K562 (cell line): ENCODE data around the gene SGPP1. TPM values are rescaled to one million over a fixed set of nuclear protein-coding genes. Genes with fewer than 3 reads are reported as not detected.

Source experiments
- ATAC-seq: fragments of 200-7000 bp; cut with Tn5 transposase; 3 replicates; pipeline ENCODE4 v1.9.1; 2020; ENCODE audit warnings: moderate library complexity
- BruUV-seq: library from RNA; stranded (reverse); fragments of 400-500 nt; replicated peaks from 2 replicates; lab custom pipeline; 2021; lab: Mats Ljungman, UMichigan
- CTCF ChIA-PET: fragments of 300-600 bp; formaldehyde crosslinking; extraction: SDS; loops from one replicate; lab custom pipeline; 2021; ENCODE audit warnings: low intra/inter-chr PET ratio; lab: Yijun Ruan, JAX
- POLR2A ChIA-PET: fragments of 300-600, 350-650 bp; sonication (Branson Sonifier 250); formaldehyde crosslinking; extraction: SDS; loops from one replicate; lab custom pipeline; 2021; ENCODE audit warnings: antibody characterized with exemption, inconsistent platforms; lab: Yijun Ruan, JAX
- DNase-seq, 4 experiments: peaks; one replicate each; pipeline versions ENCODE4 v3.0.0 to v3.0.0-alpha.2; 2011 to 2018; ENCODE audit warnings: low spot score in 3 of 4, mixed read lengths in 3 of 4; ENCODE audit errors: extremely low read depth in 1 of 4
- FAIRE-seq: peaks from 2 replicates; lab custom pipeline; 2011; peaks lifted over from hg19 to GRCh38; lab: Jason Lieb, UNC
- H2AFZ ChIP-seq: 2 replicates; pipeline ENCODE4 v1.6.0; 2011; ENCODE audit warnings: low read depth, low read length, control low read depth, inconsistent platforms
- H3K27ac ChIP-seq: fragments of 200-600 bp; 3 replicates; pipeline ENCODE4 v1.8.0; 2011; ENCODE audit warnings: low read depth, mild to moderate bottlenecking, control low read depth, inconsistent platforms, low read length, moderate library complexity, mixed read lengths; ENCODE audit errors: extremely low read depth
- H3K27me3 ChIP-seq, 2 experiments: fragments of 300-600 bp in 1 of 2; 2 replicates in 1 of 2; 3 replicates in 1 of 2; pipeline versions ENCODE4 v1.6.0 to v1.8.0; 2011; ENCODE audit warnings: inconsistent platforms in 2 of 2, low read length in 2 of 2, mild to moderate bottlenecking in 1 of 2, mixed read lengths in 1 of 2, moderate library complexity in 1 of 2; ENCODE audit not compliant: control insufficient read depth in 2 of 2, insufficient read depth in 2 of 2
- H3K36me3 ChIP-seq: fragments of 300-600 bp; 3 replicates; pipeline ENCODE4 v1.8.0; 2011; ENCODE audit warnings: mild to moderate bottlenecking, low read length, inconsistent platforms; ENCODE audit not compliant: control insufficient read depth, insufficient read depth
- H3K4me1 ChIP-seq, 2 experiments: fragments of 200-600 bp in 1 of 2; replicated peaks in 1 of 2; 2 replicates in 1 of 2; 3 replicates in 1 of 2; pipeline versions ENCODE4 v1.5.1 to v1.8.0; 2011; ENCODE audit warnings: inconsistent platforms in 2 of 2, low read length in 2 of 2, mild to moderate bottlenecking in 1 of 2, mixed read lengths in 1 of 2, moderate library complexity in 1 of 2; ENCODE audit not compliant: control insufficient read depth in 2 of 2, insufficient read depth in 2 of 2
- H3K4me2 ChIP-seq: 2 replicates; pipeline ENCODE4 v1.6.1; 2011; ENCODE audit warnings: low read length, control low read depth, inconsistent platforms, mixed read lengths; ENCODE audit not compliant: insufficient read depth
- H3K4me3 ChIP-seq: fragments of 200-600 bp; sonication (generic), shearing (Covaris generic); 2 replicates; pipeline ENCODE4 v1.5.1; 2016; ENCODE audit warnings: control low read depth, inconsistent platforms
- H3K79me2 ChIP-seq: fragments of 200-600 bp; 3 replicates; pipeline ENCODE4 v1.8.0; 2011; ENCODE audit warnings: low read length, inconsistent platforms; ENCODE audit not compliant: control insufficient read depth, insufficient read depth
- H3K9ac ChIP-seq, 2 experiments: 2 replicates each; pipeline versions ENCODE4 v1.6.0 to v1.6.1; 2011; ENCODE audit warnings: low read depth in 2 of 2, low read length in 2 of 2, control low read depth in 1 of 2, inconsistent platforms in 1 of 2, mild to moderate bottlenecking in 1 of 2, mixed read lengths in 1 of 2; ENCODE audit not compliant: insufficient read depth in 1 of 2
- H3K9me1 ChIP-seq: one replicate; pipeline ENCODE4 v1.6.0; 2011; ENCODE audit warnings: inconsistent platforms, mild to moderate bottlenecking, low read length, moderate library complexity; ENCODE audit not compliant: control insufficient read depth, insufficient read depth
- H3K9me3 ChIP-seq: replicated peaks from 2 replicates; pipeline ENCODE4 v1.5.1; 2011; ENCODE audit warnings: low read depth, low read length, inconsistent platforms; ENCODE audit not compliant: control insufficient read depth, insufficient read depth
- H4K20me1 ChIP-seq: replicated peaks from 2 replicates; pipeline ENCODE4 v1.6.1; 2011; ENCODE audit warnings: low read length, inconsistent platforms, mixed read lengths; ENCODE audit not compliant: control insufficient read depth, insufficient read depth
- ARID2 ChIP-seq: fragments of 450-650 bp; IDR thresholded peaks from 2 replicates; pipeline ENCODE4 v1.6.1; 2017; ENCODE audit warnings: antibody characterized with exemption, mild to moderate bottlenecking
- MED1 ChIP-seq: sonication (generic); formaldehyde crosslinking; IDR thresholded peaks from 2 replicates; pipeline ENCODE4 v1.8.1; 2023; ENCODE audit warnings: missing genetic modification reagents, borderline replicate concordance
- SREBF2 ChIP-seq: sonication (generic); formaldehyde crosslinking; IDR thresholded peaks from 2 replicates; pipeline ENCODE4 v1.4.0; 2020; ENCODE audit warnings: mild to moderate bottlenecking, missing genetic modification reagents
- TBL1XR1 ChIP-seq, 2 experiments: IDR thresholded peaks; 2 replicates each; pipeline ENCODE4 v1.6.1; 2012; ENCODE audit warnings: improper control_type of control experiment in 2 of 2, low read length in 2 of 2, mild to moderate bottlenecking in 1 of 2
- TRIM28 ChIP-seq: fragments of 450-650 bp; IDR thresholded peaks from 2 replicates; pipeline ENCODE4 v1.6.1; 2017
- ZNF766 ChIP-seq: fragments of 200-800 bp; sonication (Bioruptor generic); conservative IDR thresholded peaks from 2 replicates; pipeline ENCODE4 v1.6.1; 2016; ENCODE audit warnings: missing genetic modification characterization, missing compliant biosample characterization
- WGBS: fragments of 100-300 bp; shearing (Covaris generic); methylation state at CpG from one replicate; pipeline ENCODE4 v1.1.6; 2016; ENCODE audit warnings: low coverage, mixed read lengths; ENCODE audit not compliant: insufficient coverage; ENCODE audit errors: missing lambda C conversion rate; 5-methylcytosine and 5-hydroxymethylcytosine counted together
- in situ Hi-C: fragments of 300-500 bp; cut with MboI; formaldehyde crosslinking; loops from 4 replicates; pipeline ENCODE4 v1.15.0; 2018; ENCODE audit warnings: inconsistent platforms, mixed read lengths
- intact Hi-C: fragments of 100-400 bp; cut with micrococcal nuclease; formaldehyde crosslinking; loops from 2 replicates; pipeline ENCODE4 v1.14.2; 2022
- polyA plus RNA-seq, 8 experiments: library from polyadenylated mRNA; depleted of rRNA in 4 of 8; stranded (reverse) in 5 of 8; unstranded in 3 of 8; fragments of >200 nt; fragmentation: Nextera tagmentation in 2 of 8; fragmentation: Illumina TruSeq in 1 of 8; extraction: Ambion mirVana in 2 of 8; extraction: Trizol in 1 of 8; gene quantifications; 2 replicates each; pipeline versions ENCODE4 v1.2.1 to v1.2.3, GENCODE V29; 2011 to 2014; ENCODE audit warnings: inconsistent platforms in 1 of 8, missing spikeins in 1 of 8
- total RNA-seq, 7 experiments: library from RNA; depleted of rRNA in 6 of 7; stranded (reverse); fragments of >200 nt in 6 of 7; fragmentation: Illumina TruSeq in 2 of 7; extraction: Trizol in 2 of 7; gene quantifications; 2 replicates each; pipeline versions ENCODE4 v1.2.1 to v1.2.3, GENCODE V29; 2011 to 2021; ENCODE audit warnings: low replicate concordance in 1 of 7
- TF ChIP-seq, protein P1 (sequence below): fragments of 250-450 bp; sonication (Bioruptor Pico); IDR thresholded peaks from 2 replicates; pipeline ENCODE4 v1.5.1; 2021; ENCODE audit warnings: mild to moderate bottlenecking
- TF ChIP-seq, protein P2 (sequence below): fragments of 450-650 bp; IDR thresholded peaks from one replicate; pipeline ENCODE4 v1.6.1; 2018; ENCODE audit warnings: mild to moderate bottlenecking, moderate library complexity; ENCODE audit not compliant: partially characterized antibody
- TF ChIP-seq, protein P3 (sequence below), 3 experiments: fragments of 200-800 bp in 1 of 3; sonication (Bioruptor generic) in 1 of 3; sonication (generic) in 1 of 3; formaldehyde crosslinking in 1 of 3; IDR thresholded peaks; 2 replicates each; pipeline versions ENCODE4 v1.6.1 to v1.8.0; 2016 to 2022; ENCODE audit warnings: mild to moderate bottlenecking in 2 of 3, missing compliant biosample characterization in 2 of 3, missing genetic modification characterization in 2 of 3, missing genetic modification reagents in 1 of 3
- TF ChIP-seq, protein P4 (sequence below): fragments of 450-650 bp; formaldehyde crosslinking; IDR thresholded peaks from 2 replicates; pipeline ENCODE4 v1.4.0; 2020; ENCODE audit warnings: mild to moderate bottlenecking
- TF ChIP-seq, protein P5 (sequence below): fragments of 250-450 bp; sonication (Bioruptor Pico); IDR thresholded peaks from 2 replicates; pipeline ENCODE4 v1.5.0; 2020; ENCODE audit warnings: mild to moderate bottlenecking
- TF ChIP-seq, protein P6 (sequence below), 2 experiments: IDR thresholded peaks in 1 of 2; conservative IDR thresholded peaks in 1 of 2; 2 replicates each; pipeline ENCODE4 v1.6.1; 2016; ENCODE audit warnings: low read depth in 2 of 2, mild to moderate bottlenecking in 1 of 2, missing compliant biosample characterization in 1 of 2, missing genetic modification characterization in 1 of 2, moderate library complexity in 1 of 2

The SGPP1 gene
- total and polyA plus RNA-seq, 9 of the 15 experiments (the other 6 are each of a cell fraction or from before 2014, with no cell fraction given) = 2.2 to 7.3 (median 5.6) TPM

DNA sequence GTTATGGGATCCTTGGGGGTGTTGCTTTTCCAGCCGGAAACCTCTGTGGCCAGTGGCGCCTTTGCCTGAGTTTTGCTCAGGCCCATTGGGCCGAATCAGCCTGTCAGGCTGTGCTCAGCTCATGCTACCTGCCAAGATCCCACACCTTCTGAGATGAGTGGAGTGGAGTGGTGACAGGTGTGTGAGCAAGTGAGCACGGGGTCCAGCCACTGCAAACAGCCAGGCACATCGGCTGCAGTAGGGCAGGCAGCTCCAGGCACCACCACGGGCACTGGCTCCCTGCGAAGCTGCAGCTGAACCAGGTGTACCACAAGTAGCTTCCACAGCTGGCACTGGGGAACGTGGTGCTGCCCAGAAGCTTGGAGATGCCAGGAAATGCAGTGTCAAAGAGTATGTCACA lies 65.1 kb downstream of the SGPP1 start:
- peaks cover 0 to 6% of the 10 kb centered on the region in 2 experiments; a peak in 2 of 5 replicates for H3K4me1 ChIP-seq
- H3K36me3 ChIP-seq = no peaks in the 10 kb centered on the region
- POLR2A ChIA-PET = interaction anchor here (0.6 kb wide), 2 partner anchors 37 to 334 kb away, joined by 3 read pairs; no protein-coding TSS in a partner anchor
- H3K9me3 ChIP-seq = no peaks in the 10 kb centered on the region
- no peak overlapping the region for H3K9ac ChIP-seq
- no peaks in the 10 kb centered on the region for H3K27me3 ChIP-seq
- no peak for FAIRE-seq
- intact Hi-C loops = no loop called here
- no peak overlapping the region for H3K4me3 ChIP-seq
- no peaks in the 10 kb centered on the region for H3K79me2 ChIP-seq
- in situ Hi-C loops = no loop called here
- no peak overlapping the region for H3K27ac ChIP-seq
- no peaks in the 10 kb centered on the region for H4K20me1 ChIP-seq
- no TSS peak for BruUV-seq
- no peak overlapping the region for H2AFZ ChIP-seq
- no peak for ATAC-seq
- WGBS = 43% methylated on average over 8 of the region's 8 CpGs
- DNase-seq = no peak
- no peak overlapping the region for H3K4me2 ChIP-seq
- CTCF ChIA-PET = interaction anchor here (0.7 kb wide), 1 partner anchor 11 kb away, joined by 3 read pairs; no protein-coding TSS in a partner anchor
- H3K9me1 ChIP-seq = no peaks in the 10 kb centered on the region
- TF ChIP-seq, protein P1, sequence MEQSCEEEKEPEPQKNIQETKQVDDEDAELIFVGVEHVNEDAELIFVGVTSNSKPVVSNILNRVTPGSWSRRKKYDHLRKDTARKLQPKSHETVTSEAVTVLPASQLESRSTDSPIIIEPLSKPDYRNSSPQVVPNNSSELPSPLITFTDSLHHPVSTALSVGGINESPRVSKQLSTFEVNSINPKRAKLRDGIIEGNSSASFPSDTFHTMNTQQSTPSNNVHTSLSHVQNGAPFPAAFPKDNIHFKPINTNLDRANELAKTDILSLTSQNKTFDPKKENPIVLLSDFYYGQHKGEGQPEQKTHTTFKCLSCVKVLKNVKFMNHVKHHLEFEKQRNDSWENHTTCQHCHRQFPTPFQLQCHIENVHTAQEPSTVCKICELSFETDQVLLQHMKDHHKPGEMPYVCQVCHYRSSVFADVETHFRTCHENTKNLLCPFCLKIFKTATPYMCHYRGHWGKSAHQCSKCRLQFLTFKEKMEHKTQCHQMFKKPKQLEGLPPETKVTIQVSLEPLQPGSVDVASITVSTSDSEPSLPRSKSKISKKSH (CRISPR knock-in tag) = no peak
- TF ChIP-seq, protein P2, sequence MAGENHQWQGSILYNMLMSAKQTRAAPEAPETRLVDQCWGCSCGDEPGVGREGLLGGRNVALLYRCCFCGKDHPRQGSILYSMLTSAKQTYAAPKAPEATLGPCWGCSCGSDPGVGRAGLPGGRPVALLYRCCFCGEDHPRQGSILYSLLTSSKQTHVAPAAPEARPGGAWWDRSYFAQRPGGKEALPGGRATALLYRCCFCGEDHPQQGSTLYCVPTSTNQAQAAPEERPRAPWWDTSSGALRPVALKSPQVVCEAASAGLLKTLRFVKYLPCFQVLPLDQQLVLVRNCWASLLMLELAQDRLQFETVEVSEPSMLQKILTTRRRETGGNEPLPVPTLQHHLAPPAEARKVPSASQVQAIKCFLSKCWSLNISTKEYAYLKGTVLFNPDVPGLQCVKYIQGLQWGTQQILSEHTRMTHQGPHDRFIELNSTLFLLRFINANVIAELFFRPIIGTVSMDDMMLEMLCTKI = no peak
- TF ChIP-seq, protein P3, sequence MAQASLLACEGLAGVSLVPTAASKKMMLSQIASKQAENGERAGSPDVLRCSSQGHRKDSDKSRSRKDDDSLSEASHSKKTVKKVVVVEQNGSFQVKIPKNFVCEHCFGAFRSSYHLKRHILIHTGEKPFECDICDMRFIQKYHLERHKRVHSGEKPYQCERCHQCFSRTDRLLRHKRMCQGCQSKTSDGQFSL (CRISPR knock-in tag; IDR thresholded peaks at IDR 0.05) = no peak
- TF ChIP-seq, protein P3 (tag; IDR thresholded peaks at IDR 0.05) = no peak
- TF ChIP-seq, protein P4, sequence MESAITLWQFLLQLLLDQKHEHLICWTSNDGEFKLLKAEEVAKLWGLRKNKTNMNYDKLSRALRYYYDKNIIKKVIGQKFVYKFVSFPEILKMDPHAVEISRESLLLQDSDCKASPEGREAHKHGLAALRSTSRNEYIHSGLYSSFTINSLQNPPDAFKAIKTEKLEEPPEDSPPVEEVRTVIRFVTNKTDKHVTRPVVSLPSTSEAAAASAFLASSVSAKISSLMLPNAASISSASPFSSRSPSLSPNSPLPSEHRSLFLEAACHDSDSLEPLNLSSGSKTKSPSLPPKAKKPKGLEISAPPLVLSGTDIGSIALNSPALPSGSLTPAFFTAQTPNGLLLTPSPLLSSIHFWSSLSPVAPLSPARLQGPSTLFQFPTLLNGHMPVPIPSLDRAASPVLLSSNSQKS = no peak
- TF ChIP-seq SREBF2 (CRISPR knock-in tag) = no peak
- TF ChIP-seq, protein P5, sequence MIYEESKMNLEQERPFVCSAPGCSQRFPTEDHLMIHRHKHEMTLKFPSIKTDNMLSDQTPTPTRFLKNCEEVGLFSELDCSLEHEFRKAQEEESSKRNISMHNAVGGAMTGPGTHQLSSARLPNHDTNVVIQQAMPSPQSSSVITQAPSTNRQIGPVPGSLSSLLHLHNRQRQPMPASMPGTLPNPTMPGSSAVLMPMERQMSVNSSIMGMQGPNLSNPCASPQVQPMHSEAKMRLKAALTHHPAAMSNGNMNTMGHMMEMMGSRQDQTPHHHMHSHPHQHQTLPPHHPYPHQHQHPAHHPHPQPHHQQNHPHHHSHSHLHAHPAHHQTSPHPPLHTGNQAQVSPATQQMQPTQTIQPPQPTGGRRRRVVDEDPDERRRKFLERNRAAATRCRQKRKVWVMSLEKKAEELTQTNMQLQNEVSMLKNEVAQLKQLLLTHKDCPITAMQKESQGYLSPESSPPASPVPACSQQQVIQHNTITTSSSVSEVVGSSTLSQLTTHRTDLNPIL (CRISPR knock-in tag) = no peak
- no peak for TF ChIP-seq TRIM28
- no peak for TF ChIP-seq TBL1XR1 (IDR thresholded peaks at IDR 0.05; ENCODE audit: low read length in 2 of 2)
- no peak for TF ChIP-seq ARID2
- no peak for TF ChIP-seq ZNF766
- no peak for TF ChIP-seq MED1 (CRISPR knock-in tag)
- TF ChIP-seq, protein P6, sequence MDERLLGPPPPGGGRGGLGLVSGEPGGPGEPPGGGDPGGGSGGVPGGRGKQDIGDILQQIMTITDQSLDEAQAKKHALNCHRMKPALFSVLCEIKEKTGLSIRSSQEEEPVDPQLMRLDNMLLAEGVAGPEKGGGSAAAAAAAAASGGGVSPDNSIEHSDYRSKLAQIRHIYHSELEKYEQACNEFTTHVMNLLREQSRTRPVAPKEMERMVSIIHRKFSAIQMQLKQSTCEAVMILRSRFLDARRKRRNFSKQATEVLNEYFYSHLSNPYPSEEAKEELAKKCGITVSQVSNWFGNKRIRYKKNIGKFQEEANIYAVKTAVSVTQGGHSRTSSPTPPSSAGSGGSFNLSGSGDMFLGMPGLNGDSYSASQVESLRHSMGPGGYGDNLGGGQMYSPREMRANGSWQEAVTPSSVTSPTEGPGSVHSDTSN (CRISPR knock-in tag; IDR thresholded peaks at IDR 0.05; ENCODE audit: low read depth) = no peak
- TF ChIP-seq, protein P6 (tag; conservative IDR thresholded peaks at IDR 0.05; ENCODE audit: low read depth) = no peak
